PC-9 (cell line): ENCODE results near the gene SBNO2.

Source experiments
- CTCF ChIP-seq: fragments of 200-600 bp; sonication (generic); conservative IDR thresholded peaks from 2 replicates; pipeline ENCODE4 v1.6.1; 2017; ENCODE audit warnings: mixed run types, antibody characterized with exemption, mild to moderate bottlenecking, moderate library complexity
- EZH2 ChIP-seq: fragments of 200-600 bp; sonication (generic); IDR thresholded peaks from 2 replicates; pipeline ENCODE4 v1.8.0; 2017; ENCODE audit warnings: antibody characterized with exemption, low read depth

GRCh38 chr19:1094978-1095701, 78.9 kb downstream of the SBNO2 start, which contains the start of gene POLR2E:
- TF ChIP-seq CTCF, result no peak
- no peak for TF ChIP-seq EZH2
